B cell (primary cell): ENCODE data around the gene KRT33A. TPM values are rescaled to one million over a fixed set of nuclear protein-coding genes. Genes with fewer than 3 reads are reported as not detected.
"Not testable (repeated sequence)": the region's sequence is repeated elsewhere in the genome, so short reads cannot be mapped to it uniquely, and the experiment has no call there.

Experiments
- ATAC-seq: fragments of 200-7000 bp; cut with Tn5 transposase; one replicate; pipeline ENCODE4 v1.10.0; 2021; ENCODE audit warnings: low read depth, mild to moderate bottlenecking, moderate number of reproducible peaks, moderate library complexity
- CTCF ChIA-PET: fragments of 350-600 bp; sonication (Branson Sonifier 250); formaldehyde crosslinking; loops from one replicate; lab custom pipeline; 2021; ENCODE audit warnings: antibody characterized with exemption, inconsistent platforms; lab: Charles Lee
- POLR2A ChIA-PET: fragments of 350-600 bp; sonication (Branson Sonifier 250); formaldehyde crosslinking; loops from one replicate; lab custom pipeline; 2021; ENCODE audit warnings: antibody characterized with exemption; lab: Charles Lee
- DNase-seq: peaks from one replicate; pipeline ENCODE4 v3.0.0; 2013
- H2AFZ ChIP-seq: 2 replicates; pipeline ENCODE4 v1.6.1; 2012; ENCODE audit warnings: mild to moderate bottlenecking, low read depth, low read length; ENCODE audit not compliant: insufficient read depth, poor library complexity, severe bottlenecking
- H3K27ac ChIP-seq, 2 donors: 1 replicate in 1 of 2; 2 replicates in 1 of 2; pipeline ENCODE4 v1.5.1; 2012 to 2013; ENCODE audit warnings: low read length in 2 of 2, mild to moderate bottlenecking in 2 of 2, moderate library complexity in 1 of 2
- H3K27me3 ChIP-seq, 4 experiments: fragments of 200-600 bp in 1 of 4; sonication (generic) in 1 of 4; replicated peaks in 1 of 4; 1 replicate in 2 of 4; 2 replicates in 2 of 4; pipeline versions ENCODE4 v1.6.1 to v1.7.0; 2013 to 2016; ENCODE audit warnings: low read length in 3 of 4, mild to moderate bottlenecking in 2 of 4, mixed read lengths in 1 of 4, moderate library complexity in 1 of 4; ENCODE audit not compliant: insufficient read depth in 4 of 4, control insufficient read depth in 3 of 4; ENCODE audit errors: control extremely low read depth in 1 of 4
- H3K36me3 ChIP-seq, 2 experiments: replicated peaks in 1 of 2; 1 replicate in 1 of 2; 2 replicates in 1 of 2; pipeline versions ENCODE4 v1.6.1 to v1.7.1; 2013; ENCODE audit warnings: low read length in 1 of 2; ENCODE audit not compliant: insufficient read depth in 2 of 2, control insufficient read depth in 1 of 2; ENCODE audit errors: control extremely low read depth in 1 of 2, extremely low read depth in 1 of 2
- H3K4me1 ChIP-seq, 2 donors: fragments of 200-600 bp in 1 of 2; sonication (generic) in 1 of 2; 1 replicate in 1 of 2; 2 replicates in 1 of 2; pipeline versions ENCODE4 v1.5.1 to v1.6.1; 2013 to 2017; ENCODE audit warnings: low read length in 2 of 2; ENCODE audit not compliant: control insufficient read depth in 2 of 2, insufficient read depth in 2 of 2
- H3K4me2 ChIP-seq: replicated peaks from 2 replicates; pipeline ENCODE3; 2012; ENCODE audit warnings: mild to moderate bottlenecking, low read depth, low read length; ENCODE audit not compliant: poor library complexity, severe bottlenecking
- H3K4me3 ChIP-seq, 5 experiments: fragments of 200-600 bp in 1 of 5; sonication (generic) in 1 of 5; 1 replicate in 3 of 5; 2 replicates in 2 of 5; pipeline versions ENCODE4 v1.5.1 to v1.7.0; 2011 to 2016; ENCODE audit warnings: low read length in 4 of 5, mild to moderate bottlenecking in 4 of 5, low read depth in 2 of 5, control low read depth in 1 of 5, moderate library complexity in 1 of 5; ENCODE audit not compliant: insufficient read depth in 1 of 5; ENCODE audit errors: control extremely low read depth in 1 of 5, extremely low read depth in 1 of 5
- H3K79me2 ChIP-seq: fragments of 200-600 bp; sonication (generic); one replicate; pipeline ENCODE4 v1.6.0; 2016; ENCODE audit warnings: low read length; ENCODE audit not compliant: control insufficient read depth, insufficient read depth
- H3K9ac ChIP-seq: fragments of 200-600 bp; sonication (generic); 2 replicates; pipeline ENCODE4 v1.6.1; 2017; ENCODE audit warnings: mild to moderate bottlenecking, low read length, moderate library complexity
- H3K9me3 ChIP-seq, 3 donors: one replicate each; pipeline versions ENCODE4 v1.6.1 to v1.7.1; 2013; ENCODE audit warnings: low read length in 2 of 3; ENCODE audit not compliant: control insufficient read depth in 2 of 3, insufficient read depth in 1 of 3; ENCODE audit errors: control extremely low read depth in 1 of 3
- H4K20me1 ChIP-seq: 2 replicates; pipeline ENCODE4 v1.6.0; 2012; ENCODE audit warnings: mild to moderate bottlenecking, low read length; ENCODE audit not compliant: insufficient read depth, control insufficient read depth, poor library complexity, severe bottlenecking
- H3K27ac Mint-ChIP-seq: one replicate; pipeline ENCODE4 v1.8.0; 2021; ENCODE audit warnings: mixed read lengths
- H3K27me3 Mint-ChIP-seq: one replicate; pipeline ENCODE4 v1.8.0; 2021; ENCODE audit warnings: mixed read lengths
- H3K4me1 Mint-ChIP-seq: one replicate; pipeline ENCODE4 v1.8.0; 2021; ENCODE audit warnings: mixed read lengths
- H3K4me3 Mint-ChIP-seq: one replicate; pipeline ENCODE4 v1.8.0; 2021; ENCODE audit warnings: mixed read lengths
- H3K9me3 Mint-ChIP-seq: one replicate; pipeline ENCODE4 v1.8.0; 2022; ENCODE audit warnings: mixed read lengths; ENCODE audit not compliant: insufficient read depth
- CTCF ChIP-seq: fragments of 200-600 bp; IDR thresholded peaks from one replicate; pipeline ENCODE4 v1.8.0; 2022; ENCODE audit warnings: antibody characterized with exemption, mild to moderate bottlenecking
- EZH2 ChIP-seq: IDR thresholded peaks from 2 replicates; pipeline ENCODE4 v1.6.1; 2012; ENCODE audit warnings: borderline replicate concordance, low read depth, mild to moderate bottlenecking, moderate library complexity, low read length; ENCODE audit not compliant: insufficient read depth, poor library complexity, severe bottlenecking
- WGBS: methylation state at CpG from one replicate; pipeline ENCODE4 v1.1.5; 2013; ENCODE audit warnings: missing lambda C conversion rate; ENCODE audit not compliant: insufficient coverage; 5-methylcytosine and 5-hydroxymethylcytosine counted together
- intact Hi-C: fragments of 100-400 bp; cut with micrococcal nuclease; formaldehyde crosslinking; loops from one replicate; pipeline ENCODE4 v1.10.0; 2022
- polyA minus RNA-seq: library from RNA; depleted of rRNA, polyadenylated mRNA; stranded (reverse); fragments of >200 nt; gene quantifications from 2 replicates; pipeline ENCODE4 v1.2.3, GENCODE V29; 2012
- polyA plus RNA-seq: library from polyadenylated mRNA; depleted of rRNA; stranded (reverse); fragments of >200 nt; gene quantifications from 2 replicates; pipeline ENCODE4 v1.2.3, GENCODE V29; 2012
- total RNA-seq, 2 donors: library from RNA; stranded (reverse); fragments of 120-200 nt in 1 of 2; gene quantifications; 1 replicate in 1 of 2; 2 replicates in 1 of 2; pipeline versions ENCODE4 v1.2.3 to v1.2.4, GENCODE V29; 2013 to 2022

The KRT33A gene
- not detected in 2 replicates for total RNA-seq
- not detected for total RNA-seq (2013)
- not detected in 2 replicates for polyA plus RNA-seq
- not detected in 2 replicates for polyA minus RNA-seq

DNA sequence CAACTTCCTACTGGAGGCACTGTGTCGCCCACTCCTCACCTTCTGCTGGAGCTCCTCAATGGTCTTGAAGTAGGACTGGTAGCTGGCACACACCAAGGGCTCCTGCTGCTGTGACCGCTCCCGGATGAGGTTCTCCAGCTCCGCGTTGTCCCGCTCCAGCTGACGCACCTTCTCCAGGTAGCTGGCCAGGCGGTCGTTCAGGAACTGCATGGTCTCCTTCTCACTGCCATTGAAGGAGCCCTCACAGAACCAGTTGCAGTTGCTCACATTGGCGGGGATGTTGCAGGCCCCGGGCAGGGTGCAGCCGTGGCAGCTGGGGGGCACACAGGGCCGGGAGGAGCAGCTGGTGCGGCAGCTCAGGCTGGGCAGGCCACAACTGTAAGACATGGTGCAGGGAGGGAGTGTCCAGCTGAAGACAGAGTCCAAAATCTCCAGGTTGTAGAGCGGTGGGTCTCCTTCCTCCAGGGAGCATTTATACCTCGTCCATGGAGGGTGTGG lies at the start of gene KRT33A:
Gene KRT33A, minus strand, starts transcription at position 448 of the 498 bp plus-strand sequence. Its CDS starts 61 bp downstream, at position 387.
- H3K4me2 ChIP-seq, DNase-seq, H3K9ac ChIP-seq, H3K4me3 Mint-ChIP-seq, H4K20me1 ChIP-seq, H3K9me3 Mint-ChIP-seq, H3K36me3 ChIP-seq, H2AFZ ChIP-seq, H3K9me3 ChIP-seq, H3K27me3 ChIP-seq, CTCF ChIA-PET, H3K27ac ChIP-seq, H3K27ac Mint-ChIP-seq, ATAC-seq, H3K4me1 ChIP-seq, intact Hi-C loops, POLR2A ChIA-PET, H3K79me2 ChIP-seq, H3K4me3 ChIP-seq, H3K4me1 Mint-ChIP-seq: not testable (repeated sequence)
- WGBS = 99% methylated on average over 14 of the region's 16 CpGs
- H3K27me3 Mint-ChIP-seq = peaks cover 23% of the 10 kb centered on the region

DNA sequence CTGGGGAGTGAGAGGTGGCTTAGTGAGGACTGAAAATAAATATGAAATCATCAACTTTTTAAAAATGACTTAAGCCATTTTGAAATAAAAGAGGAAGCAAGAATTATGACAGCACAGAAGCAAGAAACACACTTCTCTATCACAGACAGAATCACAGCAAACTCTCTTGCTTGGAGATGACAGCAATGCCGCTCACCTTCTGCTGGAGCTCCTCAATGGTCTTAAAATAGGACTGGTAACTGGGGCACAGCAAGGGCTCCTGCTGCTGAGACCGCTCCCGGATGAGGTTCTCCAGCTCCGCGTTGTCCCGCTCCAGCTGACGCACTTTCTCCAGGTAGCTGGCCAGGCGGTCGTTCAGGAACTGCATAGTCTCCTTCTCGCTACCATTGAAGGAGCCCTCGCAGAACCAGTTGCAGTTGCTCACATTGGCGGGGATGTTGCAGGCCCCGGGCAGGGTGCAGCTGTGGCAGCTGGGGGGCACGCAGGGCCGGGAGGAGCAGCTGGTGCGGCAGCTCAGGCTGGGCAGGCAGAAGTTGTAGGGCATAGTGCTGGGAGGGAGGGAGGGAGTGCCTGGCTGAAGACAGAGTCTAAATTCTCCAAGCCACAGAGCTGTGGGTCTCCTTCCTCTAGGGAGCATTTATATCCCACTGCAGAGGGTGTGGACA lies 46.5 kb upstream of the KRT33A start, which contains the start of gene KRT31:
Gene KRT31, minus strand, starts transcription at position 613 of the 665 bp plus-strand sequence. Its CDS starts 69 bp downstream, at position 544.
- peaks cover 0 to 4% (median 1%) of the 10 kb centered on the region in 4 experiments for H3K27me3 ChIP-seq
- H3K4me3 ChIP-seq = no peak within 1 kb of the TSS
- H3K27ac Mint-ChIP-seq = no peak within 1 kb of the TSS
- ChIA-PET CTCF (no interaction called here), POLR2A (no interaction called here)
- H3K9me3 Mint-ChIP-seq = no peaks in the 10 kb centered on the region
- no peak within 1 kb of the TSS for H3K4me2 ChIP-seq
- H3K36me3 ChIP-seq = no peaks in the 10 kb centered on the region
- intact Hi-C loops = no loop called here
- H3K79me2 ChIP-seq = no peaks in the 10 kb centered on the region
- no peak for ATAC-seq
- TF ChIP-seq EZH2 = no peak
- no peak for TF ChIP-seq CTCF
- H3K9ac ChIP-seq = no peak within 1 kb of the TSS
- H3K27ac ChIP-seq = no peak within 1 kb of the TSS
- DNase-seq = no peak
- no peaks in the 10 kb centered on the region for H3K4me1 Mint-ChIP-seq
- 90% methylated on average over 15 of the region's 16 CpGs for WGBS
- H3K4me3 Mint-ChIP-seq = no peak within 1 kb of the TSS
- no peaks in the 10 kb centered on the region for H4K20me1 ChIP-seq
- H3K27me3 Mint-ChIP-seq = peaks cover 50% of the 10 kb centered on the region
- no peaks in the 10 kb centered on the region for H3K4me1 ChIP-seq
- H3K9me3 ChIP-seq = no peaks in the 10 kb centered on the region
- H2AFZ ChIP-seq = no peak within 1 kb of the TSS
